GM20000 (cell line): Measurements from ENCODE around the gene P2RX2.

Experiments
- DNase-seq: peaks from one replicate; pipeline ENCODE4 v3.0.0; 2012; ENCODE audit warnings: low spot score
- CTCF ChIP-seq: IDR thresholded peaks from 2 replicates; pipeline ENCODE4 v1.5.1; 2012; ENCODE audit warnings: mild to moderate bottlenecking, control low read depth; ENCODE audit errors: extremely low read depth, missing control alignments

P2RX2 gene

GRCh38 chr12:132646850-132647249, 28.3 kb downstream of the P2RX2 start:
- TF ChIP-seq CTCF = no peak
- DNase-seq = no peak

DNA sequence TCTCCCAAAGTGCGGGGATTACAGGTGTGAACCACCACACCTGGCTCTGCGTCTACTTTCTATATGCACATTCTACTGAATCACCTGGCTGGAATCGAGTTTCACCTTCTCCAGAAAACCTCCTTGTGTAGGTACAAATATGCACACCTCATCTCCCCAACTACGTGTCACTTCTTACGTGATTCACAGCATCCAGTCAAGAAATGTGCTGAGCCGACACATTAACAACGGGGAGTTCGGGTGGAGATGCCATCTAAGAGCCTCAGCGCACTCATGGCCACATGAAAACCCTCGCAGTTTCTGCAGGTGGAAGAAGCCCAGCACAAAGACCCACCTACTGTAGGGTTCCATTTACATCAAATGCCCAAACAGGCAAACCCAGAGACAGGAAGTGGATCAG, 29.3 kb downstream of the P2RX2 start:
- no peak for TF ChIP-seq CTCF

GRCh38 chr12:132648616-132649225, 30.1 kb downstream of the P2RX2 start:
- no peak for DNase-seq
- no peak for TF ChIP-seq CTCF

More for the DNA sequence above, 29.3 kb downstream of the P2RX2 start:
- no peak for DNase-seq

DNA sequence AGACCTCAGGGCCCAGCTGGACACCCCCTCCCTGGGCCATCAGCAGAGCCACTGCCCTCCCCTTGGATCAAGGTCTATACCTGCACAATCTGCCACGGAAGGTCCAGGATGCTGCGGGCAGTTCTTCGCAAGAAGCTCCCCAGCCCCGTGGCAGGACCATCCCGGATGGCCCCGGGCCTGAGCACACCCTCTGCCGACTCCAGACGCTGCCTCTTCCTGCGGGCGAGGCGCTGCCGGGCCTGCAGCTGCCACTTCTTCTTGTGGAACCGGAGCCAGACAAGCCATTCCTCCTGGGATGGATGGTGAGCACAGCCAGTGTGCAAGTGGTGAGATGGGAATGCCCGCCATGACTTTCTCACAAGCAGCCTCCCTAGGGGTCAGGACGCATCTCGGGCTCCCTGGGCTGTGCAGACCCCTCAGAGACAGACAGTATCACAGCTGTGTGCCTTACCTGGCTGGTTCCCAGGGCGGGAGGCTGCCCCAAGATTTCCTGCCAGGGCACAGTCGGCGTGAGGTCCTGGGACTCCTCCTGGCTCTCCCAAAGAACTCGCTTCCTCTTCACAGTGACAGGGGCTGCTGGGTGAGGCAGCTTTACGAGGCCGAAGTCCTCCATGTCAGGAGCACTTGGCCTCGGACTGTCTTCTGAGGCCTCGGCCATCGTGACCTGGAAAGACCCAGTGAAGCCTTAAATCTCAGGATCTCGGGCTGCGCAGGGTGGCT, 30.8 kb downstream of the P2RX2 start:
- no peak for DNase-seq
- no peak for TF ChIP-seq CTCF

DNA sequence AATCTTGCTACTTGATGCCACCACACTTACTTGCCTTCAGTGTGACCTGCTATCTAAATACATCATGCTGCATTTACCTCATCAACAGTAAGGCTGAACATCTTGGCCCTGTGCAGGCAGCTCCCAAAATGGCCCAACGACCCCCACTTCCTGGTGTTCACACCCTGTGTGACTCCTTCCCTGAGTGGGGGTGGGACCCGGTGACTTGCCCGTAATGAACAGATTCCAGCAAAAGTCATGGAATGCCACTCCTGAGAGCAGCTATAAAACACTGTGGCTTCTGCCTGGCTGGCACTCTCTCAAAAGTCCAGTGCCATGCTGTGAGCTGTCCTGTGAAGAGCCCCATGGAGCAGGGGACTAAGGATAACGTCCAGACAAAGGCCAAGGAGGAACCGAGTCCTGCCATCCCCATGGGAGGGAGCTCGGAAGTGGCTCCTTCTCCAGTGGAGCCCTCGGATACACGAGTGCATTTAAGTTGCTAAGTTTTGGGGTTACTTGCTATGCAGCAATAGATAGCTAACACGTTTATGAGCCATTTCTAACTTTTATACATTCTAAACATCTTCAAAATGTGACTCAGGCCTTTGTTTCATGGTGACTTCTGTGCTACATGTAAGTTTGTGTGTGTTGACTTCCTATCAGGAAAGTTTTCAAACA, 33.0 kb downstream of the P2RX2 start:
- no peak for TF ChIP-seq CTCF
- DNase-seq = no peak

DNA sequence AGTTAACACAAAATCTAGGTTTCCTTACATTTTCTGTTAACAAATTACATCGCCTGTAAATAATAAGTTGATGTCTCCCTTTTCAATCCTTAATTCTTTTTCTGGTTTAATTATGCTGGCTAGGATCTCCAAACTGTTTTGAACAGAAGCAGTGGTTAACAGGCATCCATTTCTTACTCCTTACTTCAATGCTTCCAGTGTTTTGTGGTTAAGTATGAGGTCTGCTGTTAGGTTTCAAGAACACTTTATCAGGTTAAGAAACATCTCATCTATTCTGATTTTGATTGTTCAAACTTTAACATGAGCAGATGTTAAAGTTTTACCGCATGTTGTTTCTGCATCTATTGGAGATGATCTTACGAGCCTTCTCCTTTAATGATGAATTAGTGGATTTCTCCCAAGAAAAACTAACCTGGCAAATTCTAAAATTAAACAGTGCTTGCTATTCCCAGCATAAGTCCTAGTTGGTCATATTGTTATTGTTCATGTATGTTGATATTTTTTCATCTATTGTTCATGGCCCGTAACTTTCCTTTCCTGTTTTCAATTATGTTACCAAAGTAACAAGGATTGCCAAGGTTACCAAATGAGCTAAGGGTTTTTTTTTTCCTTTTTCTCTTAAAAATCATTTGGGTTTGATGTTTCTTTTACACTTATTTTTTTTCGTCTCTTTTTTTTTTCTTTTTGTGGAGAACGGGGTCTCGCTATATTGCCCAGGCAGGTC, 35.2 kb downstream of the P2RX2 start:
- no peak for TF ChIP-seq CTCF
- DNase-seq = no peak
